Ovary (tissue), 9 donors: Measurements from ENCODE around the gene GSTT2B. TPM values are rescaled to one million over a fixed set of nuclear protein-coding genes. Genes with fewer than 3 reads are reported as not detected.
A peak's percentile ranks its signal among the peaks of the same experiment; 100 is the strongest.

Experiments used
- DNase-seq, 5 donors: peaks; one replicate each; pipeline ENCODE4 v3.0.0-alpha.2; 2019 to 2020
- H3K27ac ChIP-seq, 2 donors: fragments of 200-600 bp; one replicate each; pipeline versions ENCODE4 v1.5.1 to v1.8.0; 2019 to 2022
- H3K27me3 ChIP-seq: fragments of 200-600 bp; one replicate; pipeline ENCODE4 v1.8.0; 2022
- H3K36me3 ChIP-seq: fragments of 200-600 bp; sonication (generic); one replicate; pipeline ENCODE4 v1.5.1; 2019
- H3K4me1 ChIP-seq: one replicate; pipeline ENCODE4 v1.8.1; 2013; ENCODE audit warnings: mild to moderate bottlenecking, moderate library complexity; ENCODE audit not compliant: insufficient read depth
- H3K4me3 ChIP-seq: fragments of 200-600 bp; sonication (generic); one replicate; pipeline ENCODE4 v1.5.1; 2017
- H3K9me3 ChIP-seq, 2 donors: fragments of 200-600 bp in 1 of 2; sonication (generic) in 1 of 2; one replicate each; pipeline versions ENCODE4 v1.5.1 to v1.8.1; 2013 to 2019; ENCODE audit warnings: mild to moderate bottlenecking in 1 of 2, moderate library complexity in 1 of 2
- CTCF ChIP-seq, 3 donors: fragments of 450-650 bp in 2 of 3; fragments of 200-600 bp in 1 of 3; IDR thresholded peaks; one replicate each; pipeline versions ENCODE4 v1.5.1 to v1.8.0; 2016 to 2022; ENCODE audit warnings: antibody characterized with exemption in 3 of 3, mild to moderate bottlenecking in 1 of 3
- EP300 ChIP-seq: sonication (generic); formaldehyde crosslinking; IDR thresholded peaks from one replicate; pipeline ENCODE4 v1.6.1; 2017; ENCODE audit warnings: antibody characterized with exemption
- POLR2A ChIP-seq: fragments of 450-650 bp; IDR thresholded peaks from one replicate; pipeline ENCODE4 v1.6.1; 2017; ENCODE audit warnings: antibody characterized with exemption, mild to moderate bottlenecking, moderate library complexity
- WGBS, 3 donors: extraction: QIAGEN DNeasy Blood & Tissue Kit in 1 of 3; methylation state at CpG; one replicate each; pipeline versions ENCODE4 v1.1.5 to v1.1.7; 2013 to 2017; 5-methylcytosine and 5-hydroxymethylcytosine counted together
- intact Hi-C, 4 donors: fragments of 100-400 bp; cut with DNase I; formaldehyde crosslinking; loops; one replicate each; pipeline versions ENCODE4 v1.11.0 to v1.15.1; 2022 to 2023
- polyA plus RNA-seq, 2 donors: library from polyadenylated mRNA; stranded (reverse); fragments of 200-250 nt in 1 of 2; fragments of 350-450 nt in 1 of 2; fragmentation: Illumina TruSeq in 1 of 2; extraction: RNeasy Lipid Tissue Mini Kit (QIAGEN cat#74804) in 1 of 2; gene quantifications; one replicate each; pipeline ENCODE4 v1.2.3, GENCODE V29; 2013 to 2014
- total RNA-seq, 7 donors: library from RNA; depleted of rRNA in 2 of 7; stranded (reverse); fragments of >200 nt in 2 of 7; fragmentation: NEBNext Ultra II Directional in 3 of 7; extraction: Animal tissue kit (Norgen Biotek cat#: 25700) in 3 of 7; gene quantifications; one replicate each; pipeline versions ENCODE4 v1.1.0 to v1.2.4, GENCODE V29; 2016 to 2023
- donor health status: DM: no; HTN: no; CAD: no; lungs with moderate emphysema.
- donor health status: DM: no; HTN: no; CAD: no.
- donor health status: Bipolar disorder and iron deficiency.
- donor health status: DM: yes; HTN: yes; CAD: no.
- donor health status: DM: no; HTN: no; CAD: no.
- donor health status: DM: yes; HTN: yes; CAD: no.

The GSTT2B gene
- total and polyA plus RNA-seq, 9 donors = 5.8 to 20.9 (median 12.3) TPM

- Histone ChIP-seq H3K4me3 (no peak overlapping the region), H3K36me3 (no peaks in the 10 kb centered on the region), H3K27ac (no peak overlapping the region), H3K27me3 (no peaks in the 10 kb centered on the region), H3K9me3 (no peaks in the 10 kb centered on the region), H3K4me1 (no peaks in the 10 kb centered on the region)
- no peak for TF ChIP-seq EP300
- TF ChIP-seq CTCF (IDR thresholded peaks at IDR 0.05) = no peak
- TF ChIP-seq POLR2A = no peak
- WGBS, 3 donors = 84 to 92% (median 91%) methylated on average over 1 of the region's 1 CpG
- DNase-seq = no peak
- intact Hi-C loops = loop anchor here in 1 of 4 donors (5.0 kb wide), 1 partner anchor 164 kb away; no protein-coding TSS in a partner anchor
These were observed 47.0 kb upstream of the GSTT2B start for GRCh38 chr22:24008022-24008283.

- Histone ChIP-seq H3K27ac (no peak overlapping the region), H3K9me3 (no peaks in the 10 kb centered on the region), H3K4me3 (no peak overlapping the region), H3K4me1 (no peaks in the 10 kb centered on the region), H3K27me3 (no peaks in the 10 kb centered on the region), H3K36me3 (no peaks in the 10 kb centered on the region)
- DNase-seq = no peak
- 76 to 81% (median 77%) methylated on average over 8 of the region's 8 CpGs for WGBS, 3 donors
- no peak for TF ChIP-seq POLR2A
- intact Hi-C loops = loop anchor here in 1 of 4 donors (5.0 kb wide), 1 partner anchor 165 kb away; no protein-coding TSS in a partner anchor
These were observed 46.4 kb upstream of the GSTT2B start for GRCh38 chr22:24007253-24008021.

GRCh38 chr22:24006914-24007214, 45.9 kb upstream of the GSTT2B start:
- TF ChIP-seq POLR2A (no peak), CTCF (IDR thresholded peaks at IDR 0.05) (no peak), EP300 (no peak)
- intact Hi-C loops = loop anchor here in 1 of 4 donors (5.0 kb wide), 1 partner anchor 165 kb away; no protein-coding TSS in a partner anchor
- H3K27me3 ChIP-seq = no peaks in the 10 kb centered on the region
- no peaks in the 10 kb centered on the region for H3K9me3 ChIP-seq
- H3K27ac ChIP-seq = no peak overlapping the region
- H3K4me1 ChIP-seq = no peaks in the 10 kb centered on the region
- no peak overlapping the region for H3K4me3 ChIP-seq
- no peaks in the 10 kb centered on the region for H3K36me3 ChIP-seq
- WGBS, 3 donors = 86 to 89% (median 88%) methylated on average over 6 of the region's 6 CpGs
- no peak for DNase-seq

GRCh38 chr22:24006207-24006913, 45.4 kb upstream of the GSTT2B start:
- H3K9me3 ChIP-seq = no peaks in the 10 kb centered on the region
- no peaks in the 10 kb centered on the region for H3K27me3 ChIP-seq
- H3K4me1 ChIP-seq = no peaks in the 10 kb centered on the region
- 60 to 75% (median 74%) methylated on average over 10 of the region's 10 CpGs for WGBS, 3 donors
- no peaks in the 10 kb centered on the region for H3K36me3 ChIP-seq
- no peak overlapping the region for H3K27ac ChIP-seq
- TF ChIP-seq POLR2A = no peak
- TF ChIP-seq EP300 = no peak
- no peak for TF ChIP-seq CTCF (IDR thresholded peaks at IDR 0.05)
- no peak overlapping the region for H3K4me3 ChIP-seq
- DNase-seq = no peak
- intact Hi-C loops = loop anchor here in 1 of 4 donors (5.0 kb wide), 1 partner anchor 166 kb away; no protein-coding TSS in a partner anchor

- TF ChIP-seq EP300 (no peak), POLR2A (no peak), CTCF (IDR thresholded peaks at IDR 0.05) (no peak)
- Histone ChIP-seq H3K27ac (no peak within 1 kb of the TSS), H3K4me1 (no peaks in the 10 kb centered on the region), H3K36me3 (no peaks in the 10 kb centered on the region), H3K9me3 (no peaks in the 10 kb centered on the region), H3K4me3 (no peak within 1 kb of the TSS), H3K27me3 (no peaks in the 10 kb centered on the region)
- DNase-seq = peak in 1 of 5 donors; percentile 53
- intact Hi-C loops = loop anchor here in 1 of 4 donors (5.0 kb wide), 1 partner anchor 167 kb away; no protein-coding TSS in a partner anchor
- 62 to 69% (median 65%) methylated on average over 6 of the region's 6 CpGs for WGBS, 3 donors
These were observed 44.2 kb upstream of the GSTT2B start, which contains the start of gene GSTT4 for GRCh38 chr22:24005201-24005600. TSS of gene GSTT4 (minus strand) at chr22:24005453. CDS start at chr22:24005356, 97 bp downstream.
